HEK293 (cell line): ENCODE measurements around the gene FHIP1B.

Source experiments
- CTCF ChIA-PET: fragments of 350-600 bp; formaldehyde crosslinking; extraction: SDS; loops from one replicate; lab custom pipeline; 2021; ENCODE audit warnings: antibody characterized with exemption; lab: Yijun Ruan, JAX
- POLR2A ChIA-PET: fragments of 300-600 bp; formaldehyde crosslinking; extraction: SDS; loops from one replicate; lab custom pipeline; 2020; ENCODE audit warnings: antibody characterized with exemption, inconsistent platforms; lab: Yijun Ruan, JAX
- H3K27ac ChIP-seq: fragments of 200-500 bp; sonication (Bioruptor generic); 2 replicates; pipeline ENCODE4 v1.5.1; 2014; ENCODE audit warnings: low read depth, low read length, control low read depth, inconsistent platforms; ENCODE audit errors: extremely low read depth
- H3K36me3 ChIP-seq, 2 experiments: fragments of 200-500 bp in 1 of 2; sonication (Bioruptor generic) in 1 of 2; 1 replicate in 1 of 2; 2 replicates in 1 of 2; pipeline ENCODE4 v1.5.1; 2014 to 2017; ENCODE audit warnings: inconsistent platforms in 2 of 2, low read length in 2 of 2; ENCODE audit not compliant: control insufficient read depth in 2 of 2, insufficient read depth in 1 of 2
- H3K4me1 ChIP-seq: fragments of 200-500 bp; sonication (Bioruptor generic); 2 replicates; pipeline ENCODE4 v1.5.1; 2014; ENCODE audit warnings: mild to moderate bottlenecking, low read length, inconsistent platforms; ENCODE audit not compliant: control insufficient read depth, insufficient read depth
- H3K4me3 ChIP-seq: 2 replicates; pipeline ENCODE4 v1.5.1; 2011; ENCODE audit warnings: low read depth, mild to moderate bottlenecking, control low read depth, low read length, moderate library complexity
- H3K9me3 ChIP-seq: fragments of 200-500 bp; sonication (Bioruptor generic); 2 replicates; pipeline ENCODE4 v1.5.1; 2014; ENCODE audit warnings: low read depth, low read length, inconsistent platforms; ENCODE audit not compliant: control insufficient read depth, insufficient read depth
- ELK4 ChIP-seq: IDR thresholded peaks from 2 replicates; pipeline ENCODE4 v1.6.1; 2011; ENCODE audit warnings: mild to moderate bottlenecking, low read depth, low read length, borderline replicate concordance
- IKZF3 ChIP-seq: fragments of 450-650 bp; IDR thresholded peaks from 2 replicates; pipeline ENCODE4 v1.5.0; 2018; ENCODE audit warnings: missing biosample characterization, mild to moderate bottlenecking, missing genetic modification characterization, moderate library complexity
- KLF1 ChIP-seq: fragments of 450-650 bp; formaldehyde crosslinking; IDR thresholded peaks from 2 replicates; pipeline ENCODE4 v1.5.1; 2016; ENCODE audit warnings: missing biosample characterization, missing genetic modification characterization
- KLF17 ChIP-seq: fragments of 450-650 bp; formaldehyde crosslinking; IDR thresholded peaks from 2 replicates; pipeline ENCODE4 v1.5.1; 2016; ENCODE audit warnings: missing biosample characterization, missing genetic modification characterization
- KLF8 ChIP-seq: fragments of 450-650 bp; formaldehyde crosslinking; IDR thresholded peaks from 2 replicates; pipeline ENCODE4 v1.5.1; 2016; ENCODE audit warnings: missing biosample characterization, missing genetic modification characterization
- PRDM4 ChIP-seq: fragments of 450-650 bp; formaldehyde crosslinking; IDR thresholded peaks from 2 replicates; pipeline ENCODE4 v1.5.1; 2017; ENCODE audit warnings: missing biosample characterization, missing genetic modification characterization
- ZBTB21 ChIP-seq: fragments of 450-650 bp; formaldehyde crosslinking; IDR thresholded peaks from 2 replicates; pipeline ENCODE4 v1.5.1; 2017; ENCODE audit warnings: missing biosample characterization, missing genetic modification characterization
- ZBTB26 ChIP-seq: fragments of 450-650 bp; formaldehyde crosslinking; optimal IDR thresholded peaks from 2 replicates; pipeline ENCODE3; 2016; ENCODE audit warnings: missing biosample characterization, mild to moderate bottlenecking, missing genetic modification characterization
- ZBTB8A ChIP-seq: fragments of 450-650 bp; formaldehyde crosslinking; IDR thresholded peaks from 2 replicates; pipeline ENCODE4 v1.5.1; 2016; ENCODE audit warnings: missing biosample characterization, missing genetic modification characterization
- ZFP37 ChIP-seq: fragments of 450-650 bp; formaldehyde crosslinking; IDR thresholded peaks from 2 replicates; pipeline ENCODE4 v1.5.1; 2016; ENCODE audit warnings: missing biosample characterization, missing genetic modification characterization
- ZNF248 ChIP-seq: fragments of 450-650 bp; formaldehyde crosslinking; IDR thresholded peaks from 2 replicates; pipeline ENCODE4 v1.5.1; 2017; ENCODE audit warnings: missing biosample characterization, missing genetic modification characterization
- ZNF26 ChIP-seq: fragments of 450-650 bp; formaldehyde crosslinking; IDR thresholded peaks from 2 replicates; pipeline ENCODE4 v1.5.1; 2016; ENCODE audit warnings: missing biosample characterization, missing genetic modification characterization
- ZNF529 ChIP-seq: fragments of 450-650 bp; formaldehyde crosslinking; IDR thresholded peaks from 2 replicates; pipeline ENCODE4 v1.5.1; 2017; ENCODE audit warnings: missing genetic modification characterization, missing biosample characterization; ENCODE audit not compliant: insufficient replicate concordance
- ZNF560 ChIP-seq: fragments of 450-650 bp; formaldehyde crosslinking; IDR thresholded peaks from 2 replicates; pipeline ENCODE4 v1.5.1; 2017; ENCODE audit warnings: missing biosample characterization, missing genetic modification characterization, borderline replicate concordance
- ZNF585B ChIP-seq: fragments of 450-650 bp; formaldehyde crosslinking; IDR thresholded peaks from 2 replicates; pipeline ENCODE4 v1.5.1; 2016; ENCODE audit warnings: missing biosample characterization, missing genetic modification characterization
- ZNF768 ChIP-seq: fragments of 450-650 bp; formaldehyde crosslinking; IDR thresholded peaks from 2 replicates; pipeline ENCODE4 v1.5.1; 2018; ENCODE audit warnings: missing biosample characterization, mild to moderate bottlenecking, missing genetic modification characterization
- ZSCAN5A ChIP-seq: fragments of 450-650 bp; formaldehyde crosslinking; IDR thresholded peaks from 2 replicates; pipeline ENCODE4 v1.5.1; 2016; ENCODE audit warnings: missing biosample characterization, missing genetic modification characterization
- ZXDB ChIP-seq: fragments of 450-650 bp; formaldehyde crosslinking; IDR thresholded peaks from 2 replicates; pipeline ENCODE4 v1.5.1; 2016; ENCODE audit warnings: missing biosample characterization, missing genetic modification characterization

Gene FHIP1B

GRCh38 chr11:6253197-6253596 is 18.8 kb upstream of the FHIP1B start:
- H3K4me1 ChIP-seq = no peaks in the 10 kb centered on the region
- CTCF ChIA-PET = interaction anchor here (1.5 to 6.0 kb wide), 5 partner anchors 9 to 110 kb away, joined by 4 to 113 read pairs (median 52); partner anchors contain the start of genes CAVIN3 and CNGA4

GRCh38 chr11:6251990-6252473 is 17.6 kb upstream of the FHIP1B start:
- Histone ChIP-seq H3K36me3 (no peaks in the 10 kb centered on the region), H3K27ac (no peak overlapping the region), H3K9me3 (no peaks in the 10 kb centered on the region), H3K4me3 (no peak overlapping the region), H3K4me1 (no peaks in the 10 kb centered on the region)
- ChIA-PET POLR2A (interaction anchor here (1.0 kb wide), 1 partner anchor 17 kb away, joined by 3 read pairs; the partner anchor contains the start of gene FHIP1B), CTCF (interaction anchor here (0.8 to 6.0 kb wide), 10 partner anchors 10 to 192 kb away, joined by 4 to 113 read pairs (median 18); partner anchors contain the start of genes CAVIN3 and CNGA4)
- TF ChIP-seq ZSCAN5A (tag by site-specific recombination) (no peak), ZNF248 (no peak), KLF1 (tag by site-specific recombination) (no peak), ZNF560 (tag by site-specific recombination) (no peak), IKZF3 (tag by site-specific recombination) (no peak), KLF8 (tag by site-specific recombination) (no peak), ZBTB21 (tag by site-specific recombination) (no peak), ZXDB (tag by site-specific recombination) (no peak)

More at GRCh38 chr11:6253197-6253596, 18.8 kb upstream of the FHIP1B start:
- no peaks in the 10 kb centered on the region for H3K9me3 ChIP-seq
- POLR2A ChIA-PET = no interaction called here
- TF ChIP-seq ZNF585B = no peak
- no peak for TF ChIP-seq ZNF768 (tag by site-specific recombination)
- TF ChIP-seq ZNF529 (tag by site-specific recombination) = no peak
- no peak for TF ChIP-seq ZFP37 (tag by site-specific recombination)
- TF ChIP-seq ELK4 = no peak
- TF ChIP-seq ZBTB26 (tag by site-specific recombination) = no peak
- no peak for TF ChIP-seq ZNF248
- TF ChIP-seq ZBTB8A (tag by site-specific recombination) = no peak
- no peak for TF ChIP-seq PRDM4 (tag by site-specific recombination)
- TF ChIP-seq KLF17 (tag by site-specific recombination) = no peak
- TF ChIP-seq ZNF26 (tag by site-specific recombination) = no peak
- H3K36me3 ChIP-seq = no peaks in the 10 kb centered on the region
- H3K27ac ChIP-seq = no peak overlapping the region
- no peak overlapping the region for H3K4me3 ChIP-seq
